HG02610 (cell line): Measurements from ENCODE around the gene MYH9.
"Not testable (repeated sequence)": the region's sequence is repeated elsewhere in the genome, so short reads cannot be mapped to it uniquely, and the experiment has no call there.

Experiments
- ATAC-seq: cut with Tn5 transposase; IDR thresholded peaks from one replicate; pipeline ENCODE4 v1.9.1; 2021; ENCODE audit warnings: mild to moderate bottlenecking, moderate library complexity; ENCODE audit not compliant: unreplicated experiment

Gene MYH9

DNA sequence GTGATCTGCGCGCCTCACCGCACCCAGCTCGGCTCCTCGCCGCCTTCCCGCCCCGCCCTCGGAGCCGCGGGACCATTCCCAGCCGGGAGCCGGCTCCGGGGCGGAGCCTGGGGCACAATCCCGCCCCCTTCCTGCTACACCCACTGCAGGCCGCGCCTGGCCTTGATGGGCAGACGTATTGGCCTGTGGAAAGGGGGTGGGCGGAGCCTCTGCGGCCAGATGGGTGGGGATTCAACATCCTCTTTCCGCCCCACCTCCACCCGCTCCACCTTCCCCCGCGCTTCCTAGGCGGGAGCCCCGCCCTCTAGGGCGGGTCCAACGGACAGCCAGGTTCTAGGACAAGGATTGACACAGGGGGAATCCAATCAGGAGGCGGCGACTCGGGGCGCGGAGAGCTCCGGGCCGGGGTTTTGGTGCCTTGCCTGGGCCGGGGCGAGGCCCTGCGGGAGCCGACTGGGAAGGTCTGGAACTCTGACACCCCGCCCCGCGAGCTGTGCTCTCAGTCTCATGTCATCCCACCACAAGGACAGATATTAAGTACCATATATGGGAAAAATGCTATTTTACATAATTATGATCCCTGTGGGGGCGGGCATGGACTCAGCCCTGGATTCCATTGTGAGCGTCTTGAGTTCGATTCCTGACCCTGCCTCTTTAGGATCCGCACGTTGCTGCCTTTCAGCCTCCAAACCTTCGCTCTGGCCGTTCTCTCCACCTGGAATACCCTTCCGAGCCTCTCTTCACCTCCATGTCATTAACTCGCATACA, at the start of gene MYH9:
Gene MYH9, minus strand, starts transcription at position 9 of the 768 bp plus-strand sequence. CDS start 38,731 bp downstream, outside the sequence.
- peak; percentile 70 for ATAC-seq

DNA sequence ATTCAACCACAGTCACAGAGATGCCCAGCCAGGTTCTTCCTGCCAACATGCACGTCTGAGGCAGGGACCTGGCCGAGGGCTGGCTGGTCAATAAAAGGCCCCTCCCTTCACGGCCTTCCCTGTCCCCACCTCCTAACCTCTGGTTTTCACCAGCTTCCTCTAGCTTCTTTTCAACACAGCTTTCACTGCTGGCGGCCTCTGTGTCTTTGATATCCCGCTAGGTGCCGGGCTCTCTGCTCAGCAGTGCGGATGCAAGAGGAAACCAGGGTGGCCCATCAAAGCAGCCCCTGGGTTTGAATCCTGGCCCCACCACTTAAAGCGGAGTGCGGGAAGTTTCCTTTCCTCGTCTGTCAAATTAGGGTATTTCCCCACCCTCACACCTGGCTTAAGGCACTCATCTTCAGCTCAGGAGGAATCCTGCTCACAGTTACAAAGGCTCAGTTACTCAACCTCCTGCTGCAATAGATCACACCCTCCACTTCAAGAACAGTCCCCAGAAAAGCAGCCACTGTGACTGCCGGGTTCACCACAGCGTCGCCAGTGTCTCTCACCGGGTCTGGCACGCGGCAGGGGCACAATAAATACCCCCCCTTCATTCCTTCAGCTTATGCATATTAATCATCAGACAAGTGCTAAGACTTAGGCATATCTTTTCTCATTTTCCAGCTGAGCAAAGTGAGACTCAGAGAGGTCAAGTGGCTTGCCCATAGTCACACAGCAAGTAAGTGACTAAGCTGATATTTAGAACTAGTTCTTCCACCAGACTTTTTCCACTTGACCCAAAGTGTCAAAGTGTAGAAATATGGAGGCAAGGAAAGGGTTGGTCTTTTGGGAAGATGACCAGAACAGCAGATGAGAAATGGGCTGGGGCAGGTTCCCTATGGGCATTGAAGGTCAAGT, 48.0 kb upstream of the MYH9 start:
- ATAC-seq: peak; percentile 66

DNA sequence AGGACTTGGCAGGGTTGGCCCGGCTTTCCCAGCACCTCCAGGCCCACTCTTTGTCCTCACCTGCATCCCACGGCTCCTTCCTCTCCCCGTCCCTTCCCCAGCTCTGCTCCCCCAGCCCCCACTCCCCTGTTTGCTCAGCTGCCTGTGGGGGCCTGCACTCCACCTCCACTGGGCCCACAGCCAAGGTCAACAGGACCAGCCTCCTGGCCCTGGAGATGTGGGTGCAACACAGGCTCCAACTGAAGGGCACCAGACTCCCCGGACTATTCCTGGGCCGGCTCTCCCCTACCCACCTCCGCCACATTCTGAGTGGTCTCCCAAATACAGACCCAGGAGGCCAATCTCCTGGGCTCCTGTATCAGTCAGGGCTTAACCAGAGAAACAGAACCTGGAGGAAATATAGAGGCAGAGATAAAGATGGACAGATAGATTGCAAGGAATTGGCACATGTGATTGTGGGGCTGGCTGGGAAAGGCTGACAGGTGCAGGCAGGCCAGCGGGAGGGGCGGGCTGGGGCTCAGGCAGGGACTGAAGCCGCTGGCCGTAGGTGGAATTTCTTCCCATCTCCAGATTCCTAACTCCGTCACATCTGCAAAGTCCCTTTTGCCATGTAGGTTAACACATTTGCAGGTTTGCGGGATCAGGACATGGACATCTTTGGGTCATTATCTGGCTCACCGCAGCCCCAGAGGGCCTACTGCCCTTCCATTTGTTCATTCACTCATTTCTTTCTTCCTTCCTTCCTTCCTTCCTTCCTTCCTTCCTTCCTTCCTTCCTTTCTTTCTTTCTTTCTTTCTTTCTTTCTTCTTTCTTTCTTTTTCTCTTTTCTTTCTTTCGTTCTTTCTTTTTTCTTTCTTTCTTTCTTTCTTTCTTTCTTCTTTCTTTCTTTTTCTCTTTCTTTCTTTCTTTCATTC, 45.8 kb upstream of the MYH9 start:
- no peak for ATAC-seq

DNA sequence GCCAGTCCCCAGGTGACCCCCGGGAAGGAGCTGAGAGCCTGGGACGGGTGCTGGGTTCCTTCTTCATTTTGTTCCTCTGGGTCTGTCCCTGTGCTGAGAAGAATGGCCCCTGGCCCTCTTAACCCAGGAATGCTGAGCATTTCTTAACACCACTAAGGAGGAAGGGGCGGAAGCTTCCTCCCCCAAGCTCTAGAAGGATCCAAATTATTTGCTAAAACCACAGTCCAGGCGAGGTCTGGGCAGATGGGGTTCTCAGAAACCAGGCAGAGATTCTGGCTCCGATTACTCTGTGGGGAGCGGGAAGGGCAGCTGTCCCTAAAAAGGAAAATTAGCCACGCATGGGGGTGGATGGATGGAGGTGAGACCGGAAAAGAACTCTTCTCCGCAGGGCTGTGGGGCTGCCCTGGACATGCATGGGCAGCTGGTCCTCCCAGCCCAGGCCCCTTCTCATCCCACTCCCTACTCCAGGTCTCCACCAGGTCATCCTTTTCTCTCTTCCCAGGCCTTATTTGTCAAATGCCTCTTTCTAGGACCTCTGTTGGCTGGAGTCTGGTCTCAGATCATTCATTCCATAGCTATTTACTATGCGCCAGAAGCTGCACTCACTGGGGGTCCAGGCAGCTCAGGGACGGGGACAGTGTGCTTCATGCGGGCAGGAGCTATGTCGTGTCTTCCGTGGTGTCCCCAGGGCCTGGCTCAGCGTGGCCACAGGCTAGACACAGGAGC, 45.0 kb upstream of the MYH9 start:
- ATAC-seq: no peak

DNA sequence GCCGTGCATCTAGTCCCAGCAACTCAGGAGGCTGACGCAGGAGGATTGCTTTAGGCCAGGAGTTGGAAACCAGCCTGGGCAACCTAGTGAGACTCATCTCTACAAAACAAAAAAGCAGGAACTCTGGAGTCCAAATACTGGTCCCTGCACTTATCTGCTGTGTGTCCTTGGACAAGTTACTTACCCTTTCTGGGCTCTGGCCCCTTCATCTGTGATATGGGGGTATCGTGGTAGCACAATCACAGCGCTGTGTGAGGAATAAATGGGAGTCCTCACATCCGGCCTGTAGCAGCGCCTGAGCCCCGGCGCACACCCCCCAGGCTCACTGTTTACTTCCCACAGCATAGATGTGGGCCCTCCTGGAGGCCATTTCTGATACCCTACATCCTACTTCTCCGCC, 44.2 kb upstream of the MYH9 start:
- ATAC-seq: no peak

DNA sequence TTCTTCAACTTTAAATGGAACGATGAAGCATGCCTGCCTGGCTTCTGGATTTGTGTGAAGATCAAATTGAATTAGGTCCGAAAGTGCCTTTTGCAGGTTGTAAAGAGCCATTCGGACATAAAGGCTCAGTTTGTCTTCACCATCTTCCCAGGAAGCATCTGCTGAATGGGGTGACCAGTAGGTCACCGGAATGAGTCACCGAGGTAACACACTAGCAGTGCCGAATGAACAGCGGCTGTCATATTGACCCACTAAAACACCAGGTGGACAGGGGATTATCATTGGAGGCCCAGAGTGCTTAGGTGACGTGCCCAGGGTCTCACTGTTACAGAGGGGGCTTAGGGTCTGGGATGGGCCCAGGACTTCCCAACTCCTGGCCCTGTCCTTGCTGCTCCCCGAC, 43.1 kb upstream of the MYH9 start:
- no peak for ATAC-seq

DNA sequence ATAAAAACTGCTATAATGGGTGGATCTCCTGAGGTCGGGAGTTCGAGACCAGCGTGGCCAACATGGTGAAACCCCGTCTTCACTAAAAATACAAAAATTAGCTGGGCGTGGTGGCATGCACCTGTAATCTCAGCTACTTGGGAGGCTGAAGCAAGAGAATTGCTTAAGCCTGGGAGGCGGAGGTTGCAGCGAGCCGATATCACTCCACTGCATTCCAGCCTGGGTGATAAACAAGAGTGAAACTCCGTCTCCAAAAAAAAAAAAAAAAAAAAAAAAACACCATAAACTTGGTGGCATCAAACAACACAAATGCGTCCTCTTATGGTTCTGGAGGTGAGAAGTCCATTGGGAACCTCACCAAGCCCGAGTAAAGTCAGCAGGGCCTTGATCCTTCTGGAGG, 40.2 kb upstream of the MYH9 start:
- ATAC-seq: not testable (repeated sequence)

DNA sequence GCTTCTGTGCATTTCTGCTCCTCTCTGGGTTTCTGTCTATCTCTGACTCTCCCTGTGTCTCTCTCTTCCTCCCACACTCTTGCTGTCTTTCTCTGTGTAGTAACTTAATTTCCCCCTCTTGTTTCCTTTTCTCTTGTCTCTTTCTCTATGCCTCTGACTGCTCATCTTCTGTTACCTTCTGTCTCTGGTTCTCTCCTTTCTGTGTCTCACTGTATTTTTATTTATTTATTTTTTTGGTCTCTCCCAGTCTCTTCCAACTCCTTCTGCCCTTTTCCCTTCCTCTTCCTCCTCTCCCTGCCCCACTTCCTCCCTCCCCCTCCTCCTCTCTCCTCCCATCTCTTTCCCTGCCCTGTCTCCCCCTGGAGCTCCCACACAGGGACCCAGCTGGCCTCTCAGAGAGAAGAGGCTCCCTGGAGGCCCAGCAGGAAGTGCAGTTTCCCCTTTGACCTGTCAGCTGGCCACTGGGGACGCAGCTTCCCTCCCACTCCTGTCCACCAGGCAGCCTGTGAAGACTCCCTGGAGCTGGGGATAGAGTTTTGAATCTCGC, 38.3 kb upstream of the MYH9 start:
- ATAC-seq: no peak

DNA sequence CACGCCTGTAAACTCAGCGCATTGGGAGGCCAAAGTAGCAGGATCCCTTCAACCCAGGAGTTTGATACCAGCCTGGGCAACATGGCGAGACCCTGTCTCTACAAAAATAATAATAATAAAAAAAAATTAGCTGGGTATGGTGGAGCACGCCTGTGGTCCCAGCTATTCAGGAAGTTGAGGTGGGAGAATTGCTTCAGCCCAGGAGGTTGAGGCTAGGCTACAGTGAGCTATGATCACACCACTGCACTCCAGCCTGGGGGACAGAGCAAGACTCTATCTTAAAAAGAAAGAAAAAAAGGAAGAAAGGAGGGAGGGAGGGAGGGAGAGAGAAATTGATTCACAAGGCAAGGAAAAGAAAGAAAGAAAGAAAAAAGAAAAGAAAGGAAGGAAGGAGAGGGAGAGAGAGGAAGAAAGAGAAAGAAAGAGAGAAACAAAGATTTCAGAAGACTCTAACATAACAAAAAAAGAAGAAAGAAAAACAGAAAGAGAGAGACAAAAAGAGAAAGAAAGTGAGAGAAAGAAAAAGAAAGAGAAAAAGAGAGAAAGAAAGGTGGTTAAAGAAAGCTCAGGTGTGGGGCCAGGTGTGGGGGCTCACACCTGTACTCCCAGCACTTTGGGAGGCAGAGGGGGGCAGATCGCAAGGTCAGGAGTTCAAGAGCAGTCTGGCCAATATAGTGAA, 37.3 kb upstream of the MYH9 start:
- no peak for ATAC-seq

DNA sequence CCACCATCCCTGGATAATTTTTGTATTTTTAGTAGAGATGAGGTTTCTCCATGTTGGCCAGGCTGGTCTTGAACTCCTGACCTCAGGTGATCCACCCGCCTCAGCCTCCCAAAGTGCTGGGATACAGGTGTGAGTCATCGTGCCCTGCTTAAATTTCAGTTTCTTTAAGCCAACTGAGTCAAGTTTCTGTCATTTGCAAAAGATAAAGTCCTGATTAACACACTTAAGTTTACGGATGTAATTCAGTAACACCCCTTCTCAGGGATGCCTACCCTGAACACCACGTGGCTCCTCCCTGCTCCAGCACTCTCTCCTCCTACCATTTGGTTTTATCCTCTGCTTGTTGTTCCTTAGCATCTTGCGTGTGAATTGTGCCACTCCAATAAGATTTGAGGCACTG, 36.7 kb upstream of the MYH9 start:
- not testable (repeated sequence) for ATAC-seq

DNA sequence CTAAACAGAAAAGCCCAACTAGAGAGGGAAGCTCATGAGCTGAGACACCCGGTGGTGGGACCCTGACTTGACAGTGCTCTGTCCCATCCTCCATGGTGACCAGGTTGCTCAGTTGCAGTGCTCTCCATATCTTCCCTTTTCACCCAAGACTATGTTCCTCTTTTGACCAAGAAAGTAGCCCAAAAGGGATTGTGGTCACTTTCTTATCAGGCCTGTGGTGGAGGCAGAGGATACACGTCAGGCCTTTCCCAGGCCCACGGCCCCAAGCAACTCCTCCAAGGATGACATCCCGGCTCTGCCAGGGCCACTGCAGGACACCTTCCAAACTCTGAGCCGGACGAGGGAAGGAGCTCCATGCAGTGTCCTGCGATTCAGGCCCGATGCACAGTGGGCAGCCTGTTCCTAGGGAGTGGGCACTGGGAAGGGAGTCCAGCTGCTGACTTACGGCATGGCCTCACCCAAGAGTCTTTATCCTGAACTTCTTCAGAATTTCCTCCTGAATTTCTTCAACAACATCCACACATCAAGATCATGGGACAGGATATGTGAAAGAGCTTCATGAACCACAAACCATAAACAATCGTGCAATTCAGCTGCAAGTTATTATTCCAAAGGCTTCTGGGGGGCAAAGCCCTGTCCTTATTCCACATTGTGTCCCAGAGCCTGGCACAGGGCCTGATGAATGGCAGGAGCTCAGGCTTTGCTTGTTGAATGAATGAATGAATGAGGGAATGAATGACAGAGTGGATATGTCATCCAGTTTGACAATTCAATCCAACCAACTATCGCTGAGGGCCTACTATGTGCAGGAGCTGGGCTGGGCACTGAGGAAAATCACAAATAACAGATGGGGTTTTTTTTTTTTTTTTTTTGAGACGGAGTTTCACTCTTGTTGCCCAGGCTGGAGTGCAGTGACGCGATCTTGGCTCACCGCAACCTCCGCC, 36.0 kb upstream of the MYH9 start:
- no peak for ATAC-seq

DNA sequence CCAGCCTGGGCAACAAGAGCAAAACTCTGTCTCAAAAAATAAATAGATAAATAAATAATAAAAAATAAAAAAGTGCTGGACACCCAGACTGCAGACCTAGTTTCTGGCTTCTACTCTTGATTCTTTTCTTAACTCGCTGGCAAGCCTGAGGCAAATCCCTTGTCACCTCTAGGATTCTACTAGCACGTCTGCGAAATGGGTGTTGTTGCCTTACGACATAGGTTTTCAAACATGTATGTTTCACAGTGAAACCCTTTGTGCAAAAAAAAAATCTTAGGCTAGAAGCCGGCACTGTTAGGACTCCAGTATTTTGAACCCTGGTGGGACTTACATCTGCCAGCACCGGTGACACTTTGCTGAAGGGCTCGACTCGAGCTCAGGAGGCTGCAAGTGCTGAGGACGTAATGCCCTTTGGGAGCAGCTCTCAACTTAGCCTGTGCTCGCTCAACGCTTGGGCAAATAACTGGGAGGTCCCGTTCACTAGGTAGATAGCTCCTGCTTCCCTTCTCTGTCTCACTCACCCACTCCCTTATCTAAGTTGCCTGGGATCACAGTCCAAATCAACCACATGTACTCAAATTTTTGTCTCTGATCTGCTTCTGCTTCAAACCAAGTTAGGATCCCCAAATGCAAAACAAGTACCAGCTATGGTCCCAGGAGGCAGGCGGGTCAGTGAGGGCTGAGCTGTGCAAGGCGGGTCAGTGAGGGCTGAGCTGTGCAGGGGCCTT, 34.7 kb upstream of the MYH9 start:
- no peak for ATAC-seq

DNA sequence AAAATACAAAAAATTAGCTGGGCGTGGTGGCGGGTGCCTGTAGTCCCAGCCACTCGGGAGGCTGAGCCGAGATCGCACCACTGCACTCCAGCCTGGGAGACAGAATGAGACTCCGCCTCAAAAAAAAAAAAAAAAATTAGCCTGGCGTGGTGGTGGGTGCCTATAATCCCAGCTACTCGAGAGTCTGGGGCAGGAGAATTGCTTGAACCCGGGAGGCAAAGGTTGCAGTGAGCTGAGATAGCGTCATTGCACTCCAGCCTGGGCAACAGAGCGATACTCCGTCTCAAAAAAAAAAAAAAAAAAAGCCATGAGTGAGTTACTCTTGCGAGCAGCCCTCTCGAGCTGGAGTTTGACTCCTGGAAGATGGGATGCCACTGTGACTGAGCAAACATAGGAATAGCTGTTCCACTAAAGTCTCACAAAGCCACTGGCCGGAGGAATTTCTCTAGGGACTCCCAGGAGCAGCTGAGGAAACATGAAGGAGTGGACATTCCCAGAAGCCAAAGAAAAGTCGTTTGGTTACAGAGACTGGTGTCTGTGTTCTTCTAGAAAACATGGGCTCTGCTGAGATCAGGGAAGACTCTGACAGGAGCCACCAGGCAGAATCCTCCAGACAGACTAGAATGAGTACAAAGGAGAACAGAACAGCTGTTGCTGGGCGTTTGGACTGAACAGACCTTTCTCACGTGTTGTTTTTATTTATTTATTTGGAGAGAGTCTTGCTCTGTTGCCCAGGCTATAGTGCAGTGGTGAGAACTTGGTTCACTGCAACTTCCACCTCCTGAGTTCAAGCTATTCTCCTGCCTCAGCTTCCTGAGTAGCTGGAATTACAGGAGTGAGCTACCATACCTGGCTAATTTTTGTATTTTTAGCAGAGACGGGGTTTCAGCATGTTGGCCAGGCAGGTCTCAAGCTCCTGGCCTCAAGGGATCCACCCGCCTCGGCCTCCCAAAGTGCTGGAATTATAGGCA, 32.4 kb upstream of the MYH9 start:
- ATAC-seq: no peak

DNA sequence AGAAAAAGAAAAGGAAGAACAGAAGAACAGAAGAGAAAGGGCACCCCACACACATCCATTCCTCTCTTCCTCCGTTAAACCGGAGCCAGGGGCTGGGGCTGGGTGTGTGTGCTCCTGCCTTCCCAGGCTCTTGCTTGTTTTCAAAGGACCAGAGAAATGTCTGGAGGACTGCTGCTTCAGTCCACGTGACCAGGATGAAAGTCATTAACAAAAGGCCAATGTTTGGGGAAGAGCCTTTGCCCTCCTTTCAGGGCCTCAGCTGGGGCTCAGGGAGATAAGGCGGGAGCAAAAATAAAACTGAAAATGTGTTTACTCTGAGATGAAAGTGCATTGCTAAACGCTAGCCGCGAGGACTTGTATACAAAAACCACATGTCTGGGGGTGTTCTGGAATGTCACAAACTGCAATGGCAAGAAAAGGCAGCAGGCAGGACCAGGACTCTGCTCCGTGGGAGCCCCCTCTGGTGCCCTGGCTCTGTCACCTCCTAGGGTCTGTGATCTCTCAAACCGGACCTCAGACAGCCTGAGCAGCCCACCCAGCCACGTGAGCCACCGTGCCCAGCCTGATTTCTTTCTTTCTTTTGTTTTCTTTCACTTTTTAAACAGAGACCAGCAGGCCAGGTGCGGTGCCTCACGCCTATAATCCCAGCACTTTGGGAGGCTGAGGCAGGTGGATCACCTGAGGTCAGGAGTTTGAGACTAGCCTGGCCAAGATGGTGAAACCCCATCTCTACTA, 31.6 kb upstream of the MYH9 start:
- ATAC-seq: no peak

DNA sequence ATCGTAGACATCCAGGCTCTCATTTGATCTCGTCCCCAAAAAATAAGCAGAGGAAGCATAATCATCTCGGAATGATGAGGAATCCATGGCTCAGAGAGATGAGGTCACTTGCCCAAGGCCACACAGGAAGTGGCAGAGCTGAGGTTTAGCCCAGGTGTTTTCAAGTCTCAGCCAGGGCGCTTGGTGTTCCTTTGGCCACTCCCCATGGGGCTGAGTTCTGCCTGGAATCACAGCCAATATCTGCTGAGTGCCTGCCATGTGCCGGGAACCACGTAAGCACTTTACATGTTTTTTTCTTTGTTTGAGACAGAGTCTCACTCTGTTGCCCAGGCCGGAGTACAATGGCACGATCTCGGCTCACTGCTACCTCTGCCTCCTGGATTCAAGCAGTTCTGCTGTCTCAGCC, 29.5 kb upstream of the MYH9 start:
- ATAC-seq: no peak
